Tongue (tissue), 2 donors: ENCODE measurements around the gene SSC5D. TPM values are rescaled to one million over a fixed set of nuclear protein-coding genes. Genes with fewer than 3 reads are reported as not detected.

ENCODE experiments used
- DNase-seq: peaks from one replicate; pipeline ENCODE4 v3.0.0-alpha.2; 2015
- total RNA-seq: library from RNA; depleted of rRNA; stranded (reverse); fragments of >200 nt; gene quantifications from one replicate; pipeline ENCODE4 v1.2.3, GENCODE V29; 2014

SSC5D gene
- total RNA-seq, 1 donor from 2014 or later: 29.2 TPM

GRCh38 chr19:55554741-55555152 is 66.5 kb downstream of the SSC5D start:
- DNase-seq: no peak

- DNase-seq: no peak
These were observed 71.4 kb downstream of the SSC5D start for GRCh38 chr19:55559684-55560083.

- DNase-seq: peak; percentile 70
These were observed 75.0 kb downstream of the SSC5D start for GRCh38 chr19:55563261-55563690.

DNA sequence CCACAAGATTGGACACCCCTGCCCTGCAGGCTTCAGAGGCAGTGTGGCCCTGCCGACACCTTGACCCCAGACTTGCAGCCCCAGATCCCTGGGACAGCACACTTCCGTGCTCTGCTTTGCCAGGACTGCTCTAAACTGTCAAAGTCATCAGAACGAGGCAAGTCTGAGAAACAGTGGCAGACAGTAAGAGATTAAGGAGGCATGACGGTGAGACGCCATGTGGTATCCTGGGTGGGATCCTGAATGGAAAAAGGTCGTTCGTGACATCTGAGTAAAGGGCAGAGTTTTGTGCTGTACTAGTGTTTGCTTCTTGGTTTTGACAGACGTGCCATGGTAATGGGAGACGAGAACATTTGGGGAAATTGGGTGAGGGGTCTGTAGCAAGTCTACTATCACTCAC is 78.6 kb downstream of the SSC5D start:
- DNase-seq: no peak

- no peak for DNase-seq
These were observed 79.6 kb downstream of the SSC5D start for GRCh38 chr19:55567708-55568328.

Other genes starting within 250 kb of the SSC5D start
- 33.4 TPM for gene PPP6R1, start 229.4 kb upstream of the SSC5D start, total RNA-seq
- gene HSPBP1, start 208.3 kb upstream of the SSC5D start, total RNA-seq: 27.5 TPM
- 5.0 TPM for gene BRSK1, start 204.4 kb upstream of the SSC5D start, total RNA-seq
- gene TMEM150B, start 163.1 kb upstream of the SSC5D start, total RNA-seq: not detected
- 13.3 TPM for gene KMT5C, start 148.6 kb upstream of the SSC5D start, total RNA-seq
- 0.72 TPM for gene COX6B2, start 133.7 kb upstream of the SSC5D start, total RNA-seq
- gene GARIN5B, start 125.2 kb upstream of the SSC5D start, total RNA-seq: not detected
- gene IL11, start 118.0 kb upstream of the SSC5D start, total RNA-seq: not detected
- gene TMEM190, start 111.6 kb upstream of the SSC5D start, total RNA-seq: not detected
- 4.2 TPM for gene TMEM238, start 104.1 kb upstream of the SSC5D start, total RNA-seq
- 453 TPM for gene RPL28, start 102.5 kb upstream of the SSC5D start, total RNA-seq
- gene UBE2S, start 80.6 kb upstream of the SSC5D start, total RNA-seq: 20.7 TPM
- gene SHISA7, start 45.1 kb upstream of the SSC5D start, total RNA-seq: not detected
- gene ISOC2, start 26.8 kb upstream of the SSC5D start, total RNA-seq: 39.3 TPM
- gene C19orf85, start 23.7 kb upstream of the SSC5D start, total RNA-seq: not detected
- 4.4 TPM for gene ZNF628, start 11.8 kb upstream of the SSC5D start, total RNA-seq
- gene NAT14, start 3.2 kb upstream of the SSC5D start, total RNA-seq: 12.0 TPM
- 10.2 TPM for gene SBK2, start 48.7 kb downstream of the SSC5D start, total RNA-seq
- gene SBK3, start 57.1 kb downstream of the SSC5D start, total RNA-seq: not detected
- 4.1 TPM for gene ZNF579, start 92.4 kb downstream of the SSC5D start, total RNA-seq
- gene FIZ1, start 111.1 kb downstream of the SSC5D start, total RNA-seq: 5.9 TPM
- 16.0 TPM for gene ZNF524, start 111.9 kb downstream of the SSC5D start, total RNA-seq
- gene ZNF865, start 117.2 kb downstream of the SSC5D start, total RNA-seq: 5.0 TPM
- 9.8 TPM for gene ZNF784, start 136.1 kb downstream of the SSC5D start, total RNA-seq
- gene ZNF580, start 152.6 kb downstream of the SSC5D start, total RNA-seq: 4.4 TPM
- 16.3 TPM for gene ZNF581, start 155.2 kb downstream of the SSC5D start, total RNA-seq
- 8.6 TPM for gene CCDC106, start 159.8 kb downstream of the SSC5D start, total RNA-seq
- gene U2AF2, start 166.6 kb downstream of the SSC5D start, total RNA-seq: 85.9 TPM
- gene EPN1, start 186.8 kb downstream of the SSC5D start, total RNA-seq: 62.2 TPM
- gene NLRP9, start 250.0 kb downstream of the SSC5D start, total RNA-seq: not detected